Endometrial microvascular endothelial cells (primary cell): ENCODE measurements around the gene FAR2. TPM values are rescaled to one million over a fixed set of nuclear protein-coding genes. Genes with fewer than 3 reads are reported as not detected.

Source experiments
- in situ Hi-C: cut with HindIII; loops from 2 replicates; pipeline ENCODE4 v1.10.0; 2017; ENCODE audit warnings: low sequenced_read_pairs, low pct_unique_long_range_greater_than_20kb; ENCODE audit errors: inconsistent ontology term
- total RNA-seq: library from RNA; depleted of rRNA; stranded (reverse); fragments of >200 nt; gene quantifications from one replicate; pipeline ENCODE4 v1.2.3, GENCODE V29; 2015; ENCODE audit errors: inconsistent ontology term

The FAR2 gene
- total RNA-seq, 1 donor from 2014 or later: 44.5 TPM

- in situ Hi-C loops: no loop called here
Measured at GRCh38 chr12:29301114-29301513, 152.0 kb downstream of the FAR2 start.

DNA sequence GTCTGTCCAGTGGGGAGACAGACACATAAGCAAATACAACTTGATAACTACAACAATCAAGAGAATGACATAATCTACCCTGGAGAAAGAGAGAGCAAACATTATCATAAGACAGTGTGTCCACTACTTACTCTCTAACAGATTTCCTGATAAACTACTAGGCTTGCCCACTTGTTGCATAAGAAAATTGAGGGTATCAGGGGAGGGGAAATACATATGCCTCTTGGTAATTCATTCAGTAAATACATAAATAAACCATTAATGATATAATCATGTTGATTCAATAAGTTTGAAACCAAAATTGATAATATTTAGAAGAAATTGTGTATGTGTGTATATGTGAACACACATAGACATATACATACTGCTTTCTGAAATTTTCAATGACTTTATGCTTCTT lies 155.3 kb downstream of the FAR2 start:
- in situ Hi-C loops: no loop called here

DNA sequence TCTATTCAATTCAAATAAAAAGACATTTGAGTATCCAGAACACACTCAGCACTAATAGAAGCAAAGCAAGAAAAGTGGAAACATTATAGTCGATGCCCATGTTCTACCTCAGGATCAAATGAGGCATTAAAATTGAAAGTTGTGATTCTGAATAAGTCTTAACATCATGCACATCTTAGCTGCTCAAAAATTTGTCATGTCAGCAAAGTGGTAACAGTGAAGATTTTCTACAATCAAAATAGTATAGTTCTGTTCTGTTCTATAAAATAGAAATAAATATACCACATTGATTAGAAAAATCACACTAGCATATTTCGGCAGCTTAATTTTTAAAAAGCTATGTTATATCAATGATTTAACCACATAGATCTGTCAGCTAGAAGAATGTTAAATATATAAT lies 157.2 kb downstream of the FAR2 start:
- in situ Hi-C loops: no loop called here

DNA sequence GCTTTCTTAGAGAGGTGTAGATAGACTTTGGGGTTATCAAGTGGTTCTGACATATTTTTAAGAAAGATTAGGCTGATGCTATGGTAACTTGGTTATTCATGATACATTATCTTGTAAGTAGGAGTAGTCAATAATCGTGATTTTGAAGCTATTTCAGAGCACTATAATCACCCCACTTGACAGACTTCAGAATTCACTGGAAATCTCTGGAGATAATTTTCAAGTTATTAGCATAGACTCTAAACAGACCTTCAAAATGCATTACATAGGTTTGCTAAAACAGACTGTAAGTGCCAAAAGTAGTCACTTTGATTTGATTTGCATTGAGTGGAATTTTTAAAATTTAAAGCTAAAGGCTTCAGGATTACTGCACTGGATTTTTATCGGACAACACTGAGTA lies 157.6 kb downstream of the FAR2 start:
- in situ Hi-C loops: no loop called here

DNA sequence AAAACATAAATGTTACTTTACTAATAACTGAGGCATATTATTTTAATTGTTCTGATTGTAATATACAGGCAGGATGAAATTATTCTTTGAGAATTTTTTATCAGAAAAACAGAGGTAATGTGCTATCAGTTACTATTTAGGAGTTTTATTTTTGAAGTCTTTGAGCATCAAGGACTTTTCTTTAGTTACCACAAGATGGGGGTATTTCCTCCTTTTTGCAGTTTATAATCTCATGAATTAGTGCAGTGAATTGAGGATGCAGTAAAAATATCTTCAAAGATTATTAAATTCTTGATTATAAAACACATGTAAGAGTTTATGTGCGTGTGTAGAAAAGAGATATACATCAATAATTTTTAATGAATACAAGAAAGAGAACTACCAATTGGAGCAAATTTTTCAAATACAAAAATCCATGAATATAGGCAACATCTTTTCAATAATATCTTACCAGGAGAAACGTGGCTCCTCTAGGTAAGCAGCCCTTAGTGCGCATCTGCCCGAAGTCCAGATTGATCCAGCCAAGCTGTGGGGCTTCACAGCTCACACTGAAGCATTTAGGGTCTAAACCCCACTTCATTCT lies 160.3 kb downstream of the FAR2 start:
- in situ Hi-C loops: no loop called here

- in situ Hi-C loops: no loop called here
Measured at GRCh38 chr12:29310899-29311298, 161.8 kb downstream of the FAR2 start.

- in situ Hi-C loops: no loop called here
Measured at GRCh38 chr12:29314416-29314815, 165.3 kb downstream of the FAR2 start.

DNA sequence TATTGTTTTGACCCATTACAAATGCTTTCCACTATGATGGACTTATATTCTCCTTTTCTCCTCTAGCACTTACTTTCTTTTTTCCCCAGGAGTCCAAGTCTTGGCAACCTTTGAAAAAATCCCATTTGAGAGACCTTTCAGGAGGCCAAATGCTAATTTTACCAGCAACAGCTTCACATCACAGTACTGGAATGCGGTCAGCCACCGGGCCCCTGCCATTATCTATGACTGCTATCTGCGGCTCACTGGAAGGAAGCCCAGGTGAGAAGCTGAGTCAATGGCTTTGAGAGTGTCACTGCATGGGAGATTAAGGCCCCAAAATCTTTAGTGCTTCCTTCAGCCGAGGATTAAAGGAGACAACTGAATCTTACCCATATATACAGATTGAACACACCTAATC lies 167.7 kb downstream of the FAR2 start:
- in situ Hi-C loops: no loop called here

GRCh38 chr12:29317556-29318363 lies 168.7 kb downstream of the FAR2 start:
- in situ Hi-C loops: no loop called here

DNA sequence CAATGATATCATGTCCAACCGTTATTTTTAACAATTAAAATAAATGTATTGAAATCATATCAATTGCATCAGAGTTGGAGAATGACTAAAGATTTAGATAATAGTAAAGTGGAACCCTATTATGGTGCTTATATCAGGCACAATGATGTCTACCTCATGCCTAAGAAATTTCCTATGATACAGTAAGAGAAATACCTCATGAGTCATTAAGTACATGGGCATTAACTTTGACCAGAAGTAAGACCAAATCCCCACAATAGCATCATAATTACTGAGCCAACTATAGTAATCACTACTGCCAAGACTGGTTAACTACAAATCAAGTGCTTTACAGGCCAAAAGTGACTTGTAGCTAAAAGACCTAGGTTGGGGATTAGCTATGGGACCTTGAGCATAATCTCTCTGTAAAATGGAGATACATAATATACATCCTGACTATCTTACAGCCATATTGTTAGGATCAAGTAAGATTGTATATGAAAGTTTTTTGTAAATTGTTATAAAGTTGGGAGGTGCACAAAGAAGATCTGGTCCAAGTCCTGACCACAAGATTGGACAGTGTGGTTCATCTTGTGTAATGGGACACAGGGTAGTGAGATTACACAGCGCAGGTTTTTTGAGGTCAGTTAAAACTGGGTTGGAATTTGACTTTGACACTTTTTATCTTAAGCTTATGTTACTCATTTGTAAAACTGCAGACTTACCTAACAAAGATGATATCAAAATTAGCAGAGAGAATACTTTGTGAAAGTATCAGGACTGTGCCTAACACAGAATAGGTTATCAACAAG lies 171.4 kb downstream of the FAR2 start:
- in situ Hi-C loops: no loop called here

GRCh38 chr12:29322157-29322556 lies 173.1 kb downstream of the FAR2 start:
- in situ Hi-C loops: no loop called here

DNA sequence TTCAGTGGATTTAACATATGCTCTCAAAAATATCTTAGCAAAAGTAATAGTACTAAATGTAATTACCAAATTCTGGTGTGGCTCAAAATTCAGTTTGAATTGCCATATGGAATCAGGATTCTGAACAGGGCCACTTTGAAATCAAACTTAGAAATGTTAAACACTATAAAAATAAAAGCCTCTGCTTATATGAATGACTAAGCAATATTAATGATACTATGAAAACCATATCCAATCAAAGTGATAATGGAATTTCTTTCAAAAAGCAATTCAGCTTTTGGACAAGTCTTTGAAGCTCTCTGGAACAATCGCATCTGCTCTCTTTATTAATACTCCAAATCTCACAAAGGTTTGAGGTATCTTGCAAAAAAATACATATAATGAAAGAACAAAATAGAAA lies 180.3 kb downstream of the FAR2 start:
- in situ Hi-C loops: no loop called here

GRCh38 chr12:29333178-29333577 lies 184.1 kb downstream of the FAR2 start:
- in situ Hi-C loops: no loop called here

- in situ Hi-C loops: no loop called here
Measured at GRCh38 chr12:29334937-29335336, 185.9 kb downstream of the FAR2 start.

DNA sequence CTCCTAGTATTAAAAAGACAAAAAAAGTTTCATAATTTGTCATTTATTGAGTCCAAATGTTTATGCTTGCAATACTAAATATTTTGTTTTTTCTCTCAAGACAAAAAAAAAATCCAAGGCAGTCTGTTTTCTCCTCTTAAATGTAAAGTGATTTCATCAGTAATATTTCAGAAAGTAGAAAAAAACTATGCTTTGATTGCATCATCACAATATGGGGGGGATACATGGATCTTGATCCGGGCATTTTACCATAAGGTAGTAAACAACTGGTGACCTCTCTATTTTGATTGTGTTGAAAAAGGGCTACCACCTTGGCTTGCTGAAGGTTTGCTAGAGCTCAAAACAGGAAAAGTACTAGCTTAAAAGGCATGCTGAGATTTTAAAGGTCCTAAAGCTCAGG lies 188.2 kb downstream of the FAR2 start:
- in situ Hi-C loops: no loop called here

DNA sequence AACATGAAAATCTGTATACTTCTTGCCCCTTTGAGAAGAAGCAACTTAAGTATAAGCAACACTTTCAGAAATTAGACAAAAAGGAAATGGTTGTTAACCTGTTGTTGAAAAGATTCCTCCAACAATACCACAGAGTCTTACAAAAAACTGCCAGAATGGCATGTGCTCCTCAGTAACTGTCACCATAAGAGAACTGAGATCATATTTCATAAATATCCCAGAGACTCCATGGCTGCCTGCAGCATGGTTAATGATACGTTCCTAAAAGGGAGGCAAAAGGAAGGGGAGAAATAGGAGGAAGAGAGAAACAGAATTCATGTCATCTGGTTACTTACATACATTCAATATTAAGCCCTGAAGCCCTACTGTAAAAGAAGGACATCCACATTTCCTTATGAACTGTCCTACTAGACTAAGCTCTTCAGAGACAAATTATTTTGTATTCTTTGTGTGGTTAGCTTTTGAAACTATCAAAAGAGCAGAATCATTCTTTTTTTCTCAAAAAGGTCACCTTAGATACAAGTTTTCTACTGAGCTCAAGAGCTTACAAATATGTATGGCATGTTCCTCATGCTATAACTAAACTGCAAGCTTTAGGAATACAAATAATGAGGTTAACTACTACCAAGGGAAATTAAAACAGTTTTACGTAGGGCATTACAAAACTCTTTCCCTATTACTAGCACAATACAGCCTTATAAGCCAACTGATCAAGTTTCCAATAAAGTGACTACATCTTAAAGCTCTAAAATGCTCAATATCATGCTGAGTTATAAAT lies 194.1 kb downstream of the FAR2 start:
- in situ Hi-C loops: no loop called here

- in situ Hi-C loops: no loop called here
Measured at GRCh38 chr12:29346769-29347421, 197.8 kb downstream of the FAR2 start.

DNA sequence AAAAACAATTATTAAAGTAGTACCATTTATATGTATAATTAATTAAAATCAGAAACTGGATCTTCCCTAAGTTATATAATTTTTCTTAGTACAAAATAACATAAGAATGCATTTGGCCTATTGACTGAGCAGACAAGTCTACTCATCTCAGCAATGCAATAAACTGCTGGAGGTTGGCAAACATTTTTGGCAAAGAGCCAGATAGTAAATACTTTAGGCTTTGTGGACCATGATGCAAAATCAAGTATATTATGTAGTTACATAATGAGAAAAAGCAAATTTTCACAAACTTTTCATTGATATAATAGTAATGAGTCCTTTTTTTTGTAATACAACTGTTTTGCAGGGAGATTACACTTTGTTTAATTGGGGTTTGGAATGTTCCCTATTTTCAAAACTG lies 201.0 kb downstream of the FAR2 start:
- in situ Hi-C loops: no loop called here

GRCh38 chr12:29354954-29355353 lies 205.9 kb downstream of the FAR2 start:
- in situ Hi-C loops: no loop called here
